Measurements from ENCODE around the gene PAPOLB. TPM values are rescaled to one million over a fixed set of nuclear protein-coding genes. Genes with fewer than 3 reads are reported as not detected.

PAPOLB gene
- total and polyA plus RNA-seq, 10 of the 15 experiments (the other 5 are each of a cell fraction or from before 2014, with no cell fraction given), result 0.01 TPM; not detected in 9

- TF ChIP-seq BCLAF1 (IDR thresholded peaks at IDR 0.05), result no peak
- TF ChIP-seq RFX5 (IDR thresholded peaks at IDR 0.05; ENCODE audit: low read depth, low read length), result no peak
- TF ChIP-seq RAD51 (IDR thresholded peaks at IDR 0.05), result no peak
- TF ChIP-seq ZBTB33 (IDR thresholded peaks at IDR 0.05), result no peak
- no peak for TF ChIP-seq SMC3 (IDR thresholded peaks at IDR 0.05; ENCODE audit: borderline replicate concordance, low read length)
- TF ChIP-seq SIN3A (IDR thresholded peaks at IDR 0.05; ENCODE audit: low read depth, low read length), result no peak
- TF ChIP-seq IKZF1 (conservative IDR thresholded peaks at IDR 0.05), result no peak
Observed at GRCh38 chr7:4809091-4809591, 52.7 kb downstream of the PAPOLB start (continued).

- BruUV-seq (replicated peaks), result no TSS peak
- no peak for FAIRE-seq
Observed at GRCh38 chr7:4808565-4808964, 53.3 kb downstream of the PAPOLB start.

More at GRCh38 chr7:4808565-4808964, 53.3 kb downstream of the PAPOLB start:
- no peaks in the 10 kb centered on the region for H4K20me1 ChIP-seq (ENCODE audit: control insufficient read depth, insufficient read depth)
- ChIA-PET SMC1A (ENCODE audit: uncharacterized antibody, unreplicated experiment) (no interaction called here), POLR2A (no interaction called here), RAD21 (ENCODE audit: unreplicated experiment) (no interaction called here), CTCF (no interaction called here)
- H2AFZ ChIP-seq (ENCODE audit: control insufficient read depth, low read depth, low read length), result no peak overlapping the region
- in situ Hi-C loops (cut with MboI), result no loop called here
- H3K79me2 ChIP-seq (ENCODE audit: control insufficient read depth, insufficient read depth, low read length), result no peaks in the 10 kb centered on the region
- DNase-seq (ENCODE audit: low read depth, low spot score), result no peak
- TF ChIP-seq NR2C2 (IDR thresholded peaks at IDR 0.05; ENCODE audit: borderline replicate concordance, control insufficient read depth, insufficient read length, low read depth) (no peak), LARP7 (IDR thresholded peaks at IDR 0.05) (no peak), CHD1 (IDR thresholded peaks at IDR 0.05; ENCODE audit: low read depth, low read length) (no peak), BRCA1 (IDR thresholded peaks at IDR 0.05; ENCODE audit: low read depth, low read length) (no peak), NFXL1 (IDR thresholded peaks at IDR 0.05; ENCODE audit: borderline replicate concordance) (no peak), CBX5 (IDR thresholded peaks at IDR 0.05; ENCODE audit: low read depth) (no peak), SUPT20H (IDR thresholded peaks at IDR 0.05; ENCODE audit: borderline replicate concordance, control insufficient read depth, low read depth, low read length) (no peak), HCFC1 (IDR thresholded peaks at IDR 0.05; ENCODE audit: low read length) (no peak), JUND (IDR thresholded peaks at IDR 0.05; ENCODE audit: low read depth, low read length) (no peak), HDAC2 (IDR thresholded peaks at IDR 0.05) (no peak), ZNF207 (IDR thresholded peaks at IDR 0.05; ENCODE audit: borderline replicate concordance) (no peak), FOS (IDR thresholded peaks at IDR 0.05; ENCODE audit: borderline replicate concordance, extremely low read depth, insufficient read length) (no peak)
- no peak overlapping the region for H3K4me2 ChIP-seq (ENCODE audit: control insufficient read depth, insufficient read depth)
- no peaks in the 10 kb centered on the region for H3K36me3 ChIP-seq (ENCODE audit: control insufficient read depth in 2 of 2, insufficient read depth in 2 of 2, low read length in 1 of 2)
- no peak overlapping the region for H3K4me3 ChIP-seq
- H3K4me1 ChIP-seq (ENCODE audit: control insufficient read depth, insufficient read depth, low read length), result no peaks in the 10 kb centered on the region
- ATAC-seq, result no peak
- H3K9ac ChIP-seq (ENCODE audit: control insufficient read depth, insufficient read depth, low read length), result no peak overlapping the region
- WGBS (ENCODE audit: insufficient coverage, insufficient replicate concordance, low lambda C conversion rate, missing lambda C conversion rate), result 84% methylated on average over 5 of the region's 37 CpGs
- no peaks in the 10 kb centered on the region for H3K27me3 ChIP-seq (replicated peaks in 1 of 2; ENCODE audit: control insufficient read depth in 2 of 2, insufficient read depth in 2 of 2, low read length in 1 of 2)
- no peaks in the 10 kb centered on the region; the same call in 2 of the 3 replicates for H3K9me3 ChIP-seq (replicated peaks; ENCODE audit: control insufficient read depth, insufficient read depth, low read length)
- intact Hi-C loops (cut with micrococcal nuclease; ENCODE audit: unreplicated experiment), result no loop called here
- no peak overlapping the region for H3K27ac ChIP-seq (ENCODE audit: control insufficient read depth, insufficient read depth)

Data from GM12878 (cell line).